ENCODE results near the gene PRR5L. TPM values are rescaled to one million over a fixed set of nuclear protein-coding genes. Genes with fewer than 3 reads are reported as not detected.

PRR5L gene
- total and polyA plus RNA-seq, 2 experiments from 2014 or later, result 3.1 to 8.9 TPM

GRCh38 chr11:36487619-36488018, 191.5 kb downstream of the PRR5L start:
- Mint-ChIP-seq H3K36me3 (ENCODE audit: low read depth) (peaks cover 22% of the 10 kb centered on the region; the same call in 2 of the 3 replicates), H3K27me3 (ENCODE audit: insufficient read depth, low read depth, poor library complexity) (no peaks in the 10 kb centered on the region), H3K4me1 (no peaks in the 10 kb centered on the region), H3K4me3 (no peak overlapping the region), H3K27ac (no peak overlapping the region), H3K9me3 (peaks cover 3% of the 10 kb centered on the region; the same call in 1 of the 3 replicates)
- no peak for DNase-seq (ENCODE audit: low spot score)
- H4K20me1 ChIP-seq (replicated peaks; ENCODE audit: insufficient read depth), result 0 out of 2 replicates have a peak, but pooled peaks cover 6% of the 10 kb centered on the region
- ATAC-seq, result no peak
- no peaks in the 10 kb centered on the region for H3K9me2 ChIP-seq (ENCODE audit: insufficient read depth)
- no peak overlapping the region for H3K27ac ChIP-seq (ENCODE audit: low read depth)
- H3K4me2 ChIP-seq, result no peak overlapping the region
- no peaks in the 10 kb centered on the region for H3K4me1 ChIP-seq (ENCODE audit: insufficient read depth)
- no peaks in the 10 kb centered on the region for H3K79me2 ChIP-seq (replicated peaks; ENCODE audit: insufficient read depth)
- no peak overlapping the region for H3K4me3 ChIP-seq
- no peaks in the 10 kb centered on the region for H3K27me3 ChIP-seq (ENCODE audit: insufficient read depth)
- H3F3A ChIP-seq (replicated peaks; ENCODE audit: low read depth), result no peaks in the 10 kb centered on the region
- no peak for TF ChIP-seq EZH2 (IDR thresholded peaks at IDR 0.05; ENCODE audit: low read depth, unreplicated experiment)
- TF ChIP-seq REST (IDR thresholded peaks at IDR 0.05; ENCODE audit: unreplicated experiment), result no peak
- TF ChIP-seq ZNF331 (CRISPR knock-in tag; IDR thresholded peaks at IDR 0.05; ENCODE audit: low read depth), result no peak
- TF ChIP-seq STAT1 (IDR thresholded peaks at IDR 0.05; ENCODE audit: unreplicated experiment), result no peak
- TF ChIP-seq CTCF (conservative IDR thresholded peaks at IDR 0.05; ENCODE audit: low read depth in 2 of 2), result no peak
- no peak for TF ChIP-seq POLR2AphosphoS5 (IDR thresholded peaks at IDR 0.05; ENCODE audit: low read depth)
- no peak for TF ChIP-seq ETS1 (IDR thresholded peaks at IDR 0.05)
- no peak for TF ChIP-seq EZH2phosphoT487 (IDR thresholded peaks at IDR 0.05; ENCODE audit: unreplicated experiment)
- no peak for TF ChIP-seq NANOG (IDR thresholded peaks at IDR 0.05; ENCODE audit: borderline replicate concordance)
- no peak overlapping the region for H2AFZ ChIP-seq
- no peaks in the 10 kb centered on the region for H3K36me3 ChIP-seq (ENCODE audit: insufficient read depth)

GRCh38 chr11:36488096-36488495, 192.0 kb downstream of the PRR5L start:
- Mint-ChIP-seq H3K36me3 (ENCODE audit: low read depth) (peaks cover 21% of the 10 kb centered on the region; the same call in 2 of the 3 replicates), H3K27ac (no peak overlapping the region)
- no peak for ATAC-seq
- TF ChIP-seq EZH2 (IDR thresholded peaks at IDR 0.05; ENCODE audit: low read depth, unreplicated experiment), result no peak
- TF ChIP-seq POLR2AphosphoS5 (IDR thresholded peaks at IDR 0.05; ENCODE audit: low read depth), result no peak
- TF ChIP-seq REST (IDR thresholded peaks at IDR 0.05; ENCODE audit: unreplicated experiment), result no peak

More at GRCh38 chr11:36488096-36488495, 192.0 kb downstream of the PRR5L start:
- Histone ChIP-seq H2AFZ (no peak overlapping the region), H3K79me2 (replicated peaks; ENCODE audit: insufficient read depth) (no peaks in the 10 kb centered on the region), H3K27ac (ENCODE audit: low read depth) (no peak overlapping the region), H3K9me2 (ENCODE audit: insufficient read depth) (no peaks in the 10 kb centered on the region), H3K27me3 (ENCODE audit: insufficient read depth) (no peaks in the 10 kb centered on the region), H3F3A (replicated peaks; ENCODE audit: low read depth) (no peaks in the 10 kb centered on the region), H3K36me3 (ENCODE audit: insufficient read depth) (no peaks in the 10 kb centered on the region), H3K4me2 (no peak overlapping the region), H3K4me1 (ENCODE audit: insufficient read depth) (no peaks in the 10 kb centered on the region), H4K20me1 (replicated peaks; ENCODE audit: insufficient read depth) (0 out of 2 replicates have a peak, but pooled peaks cover 6% of the 10 kb centered on the region), H3K4me3 (no peak overlapping the region)
- Mint-ChIP-seq H3K27me3 (ENCODE audit: insufficient read depth, low read depth, poor library complexity) (no peaks in the 10 kb centered on the region), H3K4me3 (no peak overlapping the region), H3K9me3 (peaks cover 2% of the 10 kb centered on the region; the same call in 1 of the 3 replicates), H3K4me1 (no peaks in the 10 kb centered on the region)
- DNase-seq (ENCODE audit: low spot score), result no peak

Measured in GM23338 (cell line).